NCI-H146 (cell line): ENCODE measurements around the gene MICAL3.
"Not testable (repeated sequence)": the region's sequence is repeated elsewhere in the genome, so short reads cannot be mapped to it uniquely, and the experiment has no call there.

Experiments used
- DNase-seq: peaks from one replicate; lab custom pipeline; 2025; lab: John Stamatoyannopoulos, UW

Gene MICAL3

DNA sequence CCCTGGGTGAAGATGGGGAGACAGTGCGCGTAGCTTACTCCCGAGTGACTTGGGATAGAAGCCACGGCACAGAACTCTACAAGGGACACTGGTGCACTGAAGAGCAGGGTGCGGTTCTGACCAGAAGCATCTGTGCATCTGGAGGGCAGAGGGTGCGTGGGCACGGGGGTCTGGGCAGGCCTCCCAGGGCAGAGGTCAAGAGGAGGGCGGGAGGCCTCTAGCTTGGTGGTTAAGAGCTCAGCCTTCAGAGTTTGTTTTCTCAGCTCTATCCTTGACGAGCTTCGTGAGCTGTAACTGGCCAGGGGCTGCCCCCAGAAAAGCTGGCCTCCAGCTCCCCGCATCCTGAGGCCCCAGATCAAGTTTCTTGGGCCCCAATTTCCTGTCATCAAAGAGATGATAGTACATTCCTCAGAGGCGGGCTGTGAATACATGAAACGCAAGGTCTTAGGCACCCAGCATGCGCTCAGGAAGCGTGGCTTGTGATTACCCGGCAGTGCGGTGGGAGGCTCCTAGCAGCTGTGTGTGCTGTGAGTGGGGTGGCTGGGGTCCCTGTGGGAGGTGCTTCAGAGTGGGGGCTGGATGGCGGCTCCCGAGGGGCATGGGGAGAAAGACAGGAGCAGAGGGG, 244.1 kb downstream of the MICAL3 start:
- DNase-seq = no peak

DNA sequence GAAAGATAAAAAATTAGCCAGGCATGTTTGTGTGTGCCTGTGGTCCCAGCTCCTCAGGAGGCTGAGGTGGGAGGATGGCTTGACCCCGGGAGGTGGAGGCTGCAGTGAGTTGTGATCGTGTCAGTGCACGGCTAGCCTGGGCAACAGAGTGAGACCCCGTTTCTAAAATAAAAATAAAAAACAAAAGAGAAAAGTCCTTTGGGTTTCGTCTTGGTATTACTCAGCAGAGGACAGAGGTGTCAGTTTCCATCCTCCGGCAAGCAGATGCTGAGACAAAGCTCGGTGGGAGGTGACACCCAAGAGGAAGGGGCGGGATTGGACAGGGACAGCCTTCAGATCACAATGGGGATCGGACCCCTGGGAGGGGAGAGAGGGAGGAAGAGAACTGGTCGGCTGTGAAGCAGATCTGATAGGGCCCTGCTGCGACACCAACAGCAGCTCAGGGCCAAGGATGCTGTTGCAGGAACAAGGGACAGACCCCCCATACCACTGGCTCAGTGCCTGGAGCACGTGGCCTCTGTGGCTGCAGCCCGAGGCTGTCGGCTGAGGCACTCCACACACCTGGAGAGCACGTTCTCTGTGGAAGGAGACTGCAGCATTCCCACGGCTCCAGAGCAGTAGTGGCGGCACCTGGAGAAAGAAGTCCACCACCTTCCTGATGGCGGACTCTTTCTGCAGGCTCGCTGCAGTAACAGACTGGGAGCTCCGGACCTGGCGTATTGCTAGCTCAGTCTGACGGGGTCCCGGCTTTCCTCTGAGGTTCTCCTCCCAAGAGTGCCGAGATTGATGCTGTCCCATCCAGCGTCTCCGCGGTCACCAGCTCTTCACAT, 244.9 kb downstream of the MICAL3 start:
- peak; percentile 44 for DNase-seq

DNA sequence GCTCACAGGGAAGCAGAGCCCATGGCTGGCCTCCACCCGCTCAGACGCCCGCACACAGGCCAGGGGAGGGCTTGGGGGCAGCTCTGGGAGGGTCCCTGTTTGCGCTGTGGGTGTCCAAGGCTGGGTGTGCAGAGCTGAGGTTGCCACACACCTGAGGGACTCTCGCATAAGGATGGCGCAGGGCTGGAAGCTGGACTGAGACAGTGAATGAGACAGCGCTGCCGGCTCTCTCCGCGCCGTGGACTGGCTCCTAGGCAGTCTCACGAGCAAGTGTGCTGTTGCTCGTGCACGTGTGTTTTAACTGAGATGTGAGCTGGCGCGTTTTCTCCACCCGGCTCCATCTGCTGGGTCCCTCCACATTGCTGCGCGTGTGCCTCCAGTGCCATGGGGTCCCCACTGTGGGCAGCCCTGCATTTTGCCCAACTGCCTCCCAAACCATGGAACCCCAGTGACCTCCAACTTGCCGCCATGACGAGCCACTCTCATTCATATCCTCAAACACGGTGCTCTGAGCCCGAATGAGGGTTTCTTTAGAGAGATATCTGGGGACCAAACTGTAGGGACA, 245.9 kb downstream of the MICAL3 start:
- DNase-seq = no peak

DNA sequence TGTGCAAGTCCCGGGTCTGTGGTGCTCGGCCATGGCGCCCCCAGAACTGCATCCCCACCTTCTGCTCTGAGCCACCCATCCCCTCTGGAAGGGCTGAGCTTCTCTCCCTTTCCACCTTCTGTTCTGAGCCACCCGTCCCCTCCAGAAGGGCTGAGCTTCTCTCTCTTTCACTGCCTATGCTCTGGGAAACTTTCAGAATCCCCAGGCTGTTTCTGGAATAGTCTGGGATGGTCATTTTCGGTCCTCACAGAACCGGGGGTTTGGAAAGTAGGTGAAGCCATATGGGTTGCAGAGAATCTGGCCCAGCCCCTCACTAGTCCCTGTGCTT, 246.7 kb downstream of the MICAL3 start:
- no peak for DNase-seq

DNA sequence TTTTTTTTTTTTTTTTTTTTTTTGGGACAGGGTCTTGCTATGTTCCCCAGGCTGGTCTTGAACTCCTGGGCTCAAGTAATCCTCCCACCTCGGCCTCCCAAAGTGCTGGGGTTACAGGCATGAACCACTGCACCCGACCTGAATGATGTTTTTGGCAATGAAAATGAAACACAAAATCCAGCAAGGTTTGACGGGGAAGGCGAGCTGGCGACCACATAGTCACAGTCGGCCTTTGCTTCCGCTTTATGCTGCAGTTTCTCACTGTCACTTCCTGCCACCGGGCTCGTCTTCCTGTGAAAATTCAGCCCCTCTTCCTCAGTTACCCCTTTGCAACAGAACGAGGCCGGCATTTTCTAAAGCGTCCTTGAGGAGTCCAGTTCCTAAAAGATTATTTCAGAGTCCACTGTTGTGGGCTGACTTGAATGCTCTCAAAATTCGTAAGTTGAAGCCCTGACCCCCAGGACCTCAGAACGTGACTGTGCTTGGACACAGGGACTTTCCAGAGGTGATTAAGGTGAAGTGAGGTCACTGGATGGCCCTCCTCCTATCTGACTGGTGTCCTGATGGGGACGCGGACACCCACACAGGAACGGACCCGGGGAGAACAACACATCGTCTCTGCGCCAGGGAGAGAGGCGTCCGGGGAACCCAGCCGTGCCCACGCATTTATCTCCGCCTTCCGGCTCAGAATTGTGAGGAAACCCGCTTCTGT, 247.2 kb downstream of the MICAL3 start:
- DNase-seq = no peak

DNA sequence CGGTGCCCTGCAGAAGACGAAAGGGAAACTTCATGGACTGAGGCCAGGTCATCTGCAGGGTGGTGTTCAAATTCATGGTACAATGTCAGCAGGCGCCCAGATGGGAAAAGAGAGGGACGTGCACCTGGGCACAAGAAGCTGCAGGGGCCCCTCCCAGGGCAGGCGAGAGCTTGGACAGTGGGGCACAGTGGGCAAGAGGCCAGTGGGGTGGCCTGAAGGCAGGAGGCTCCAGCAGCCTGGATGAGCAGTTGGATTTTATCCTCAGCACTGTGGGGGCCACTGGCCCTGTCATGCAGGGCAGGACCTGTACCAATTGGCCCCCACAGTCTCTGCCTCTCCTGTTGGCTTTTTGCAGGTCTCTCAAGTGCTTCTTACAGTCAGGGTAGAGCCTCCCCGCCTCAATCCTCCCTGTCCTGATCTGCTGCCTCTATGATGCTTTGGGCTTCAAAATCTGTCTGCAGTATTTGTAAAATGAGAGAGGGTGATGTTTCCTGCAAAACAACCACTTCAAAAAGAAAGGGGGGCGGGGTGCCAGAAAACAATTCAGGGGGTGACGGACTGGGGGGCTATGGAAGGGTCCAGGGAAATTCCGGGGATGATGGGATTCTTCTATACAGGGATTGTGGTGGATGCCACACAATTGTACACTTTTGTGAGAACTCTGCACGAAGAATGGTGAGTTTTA, 248.4 kb downstream of the MICAL3 start:
- no peak for DNase-seq

DNA sequence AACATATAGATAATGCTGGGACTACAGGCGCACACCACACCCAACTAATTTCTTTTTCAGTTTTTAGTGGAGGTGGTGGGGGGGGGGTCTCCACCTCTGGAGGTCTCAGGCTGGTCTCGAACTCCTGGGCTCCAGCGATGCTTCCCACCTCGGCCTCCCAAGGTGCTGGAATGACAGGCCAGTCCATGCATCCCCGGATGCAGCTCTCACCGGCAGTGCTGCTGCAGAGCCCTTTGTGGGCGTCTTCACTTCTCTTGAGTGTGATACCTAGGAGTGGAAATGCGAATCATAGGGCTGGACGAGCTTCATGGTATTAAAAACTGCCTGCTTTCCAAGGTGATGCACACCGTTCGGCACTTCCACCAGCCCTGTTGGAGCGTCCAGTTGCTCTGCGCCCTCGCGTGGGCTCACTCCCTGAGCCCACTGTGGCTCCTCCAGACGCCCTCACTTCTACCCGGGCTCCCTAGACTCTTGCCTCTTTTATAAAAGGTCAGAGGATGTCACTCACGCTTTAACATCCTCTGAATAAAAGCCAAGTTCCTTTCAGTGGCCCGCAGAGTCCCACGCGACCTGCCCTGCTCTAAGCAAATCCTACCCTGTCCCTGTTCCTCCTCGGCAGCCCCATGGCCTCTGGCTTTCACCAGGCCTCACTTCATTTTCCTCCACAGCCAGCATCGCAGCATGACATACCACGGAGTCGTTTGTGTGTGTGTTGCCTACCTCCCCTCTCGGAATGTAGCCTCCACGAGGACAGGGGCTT, 249.3 kb downstream of the MICAL3 start:
- DNase-seq = no peak

DNA sequence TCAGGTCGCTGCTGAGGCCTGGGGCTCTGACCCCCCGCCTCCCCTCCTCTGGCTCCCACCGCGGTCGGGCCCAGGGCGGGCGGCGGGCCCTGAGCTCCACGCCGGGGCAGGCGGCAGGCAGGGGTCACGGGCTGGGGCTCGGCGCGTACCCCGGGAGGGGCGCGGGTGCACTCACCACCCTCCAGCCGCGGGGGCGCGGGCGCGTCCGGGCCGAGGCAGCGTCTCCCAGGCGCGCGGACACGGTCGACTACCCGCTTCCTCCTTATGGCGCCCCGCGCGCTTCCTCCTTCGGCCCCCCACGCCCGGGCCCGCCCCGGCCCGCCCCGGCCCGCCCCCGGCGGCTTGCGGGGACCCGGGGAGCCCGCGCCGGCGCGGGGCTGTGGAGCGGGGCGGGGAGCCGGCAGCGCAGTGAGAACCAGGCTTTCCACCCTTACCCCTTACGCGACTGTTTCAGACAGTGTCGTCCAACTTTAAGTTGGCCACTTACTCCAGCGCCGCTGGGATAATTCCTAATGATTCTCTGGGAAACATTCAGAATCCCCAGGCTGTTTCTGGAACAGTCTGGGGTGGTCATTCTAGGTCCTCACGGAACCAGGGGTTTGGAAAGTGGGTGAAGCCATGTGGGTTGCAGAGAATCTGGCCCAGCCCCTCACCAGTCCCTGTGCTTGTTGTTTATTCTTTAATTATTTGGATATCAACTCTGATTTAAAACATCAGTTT, 250.0 kb downstream of the MICAL3 start, which contains the start of gene BID:
Gene BID, minus strand, starts transcription at position 264 of the 720 bp plus-strand sequence. CDS start 24,353 bp downstream, outside the sequence.
- DNase-seq = peak; percentile 46

DNA sequence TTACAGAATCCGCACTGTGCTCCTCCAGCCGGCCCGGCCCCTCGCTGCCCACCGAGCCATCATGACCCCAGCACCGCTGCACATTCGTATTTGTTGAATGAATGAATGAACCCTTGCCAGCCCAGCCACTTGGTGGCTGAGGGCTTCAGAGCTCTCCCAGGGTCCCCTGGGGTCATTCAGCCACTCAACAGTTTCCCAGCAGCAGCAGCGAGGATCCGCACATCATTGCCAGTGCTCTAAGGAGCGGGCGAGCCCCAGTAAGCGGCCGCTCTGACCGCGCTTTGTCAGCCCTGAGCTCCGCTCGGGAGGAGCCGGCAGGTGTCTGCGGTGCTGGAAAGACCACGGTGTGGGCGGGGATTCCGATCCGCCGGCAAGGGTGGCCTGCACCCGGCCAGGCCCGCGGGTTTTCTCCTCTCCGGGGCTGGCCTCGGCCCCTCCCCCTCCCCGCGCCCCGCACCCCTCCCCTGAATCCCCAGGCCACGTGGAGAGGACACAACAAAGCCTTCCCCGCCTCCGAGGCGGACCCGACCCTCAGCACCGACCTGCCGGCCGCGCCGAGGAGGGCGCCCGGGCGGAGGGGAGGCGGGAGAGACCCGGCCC, 250.7 kb downstream of the MICAL3 start:
- DNase-seq = peak; percentile 74

DNA sequence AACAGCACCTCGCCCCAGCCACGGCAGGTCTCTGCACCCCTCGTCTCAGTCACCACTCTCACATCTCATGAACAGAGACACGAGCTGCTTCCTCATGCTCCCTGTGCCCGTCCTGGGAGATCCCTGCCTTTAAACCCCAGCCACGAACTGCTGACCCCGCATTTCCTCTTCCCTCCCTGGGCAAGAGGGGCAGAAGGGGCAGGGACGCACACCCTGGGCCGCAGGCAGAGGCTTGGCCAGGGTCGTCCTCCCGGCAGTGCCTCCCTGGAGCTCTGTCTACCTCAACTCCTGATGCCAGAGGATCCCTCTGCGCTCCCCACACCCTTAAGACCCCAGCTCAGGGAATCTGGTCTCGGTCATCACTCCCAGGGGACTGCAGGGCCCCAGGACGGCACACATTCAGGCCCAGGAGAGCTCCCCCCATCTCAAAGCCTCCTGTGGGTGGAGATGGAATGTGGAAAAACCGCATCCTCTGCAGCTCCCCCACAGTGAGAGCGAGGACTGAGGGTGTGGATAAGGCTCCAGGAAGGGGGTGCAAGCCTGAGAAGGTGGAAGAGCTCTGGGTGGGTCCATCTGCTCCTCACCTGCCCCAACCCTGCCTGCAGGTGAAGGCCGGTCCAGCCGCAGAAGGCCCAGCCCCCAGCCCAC, 251.3 kb downstream of the MICAL3 start:
- no peak for DNase-seq

DNA sequence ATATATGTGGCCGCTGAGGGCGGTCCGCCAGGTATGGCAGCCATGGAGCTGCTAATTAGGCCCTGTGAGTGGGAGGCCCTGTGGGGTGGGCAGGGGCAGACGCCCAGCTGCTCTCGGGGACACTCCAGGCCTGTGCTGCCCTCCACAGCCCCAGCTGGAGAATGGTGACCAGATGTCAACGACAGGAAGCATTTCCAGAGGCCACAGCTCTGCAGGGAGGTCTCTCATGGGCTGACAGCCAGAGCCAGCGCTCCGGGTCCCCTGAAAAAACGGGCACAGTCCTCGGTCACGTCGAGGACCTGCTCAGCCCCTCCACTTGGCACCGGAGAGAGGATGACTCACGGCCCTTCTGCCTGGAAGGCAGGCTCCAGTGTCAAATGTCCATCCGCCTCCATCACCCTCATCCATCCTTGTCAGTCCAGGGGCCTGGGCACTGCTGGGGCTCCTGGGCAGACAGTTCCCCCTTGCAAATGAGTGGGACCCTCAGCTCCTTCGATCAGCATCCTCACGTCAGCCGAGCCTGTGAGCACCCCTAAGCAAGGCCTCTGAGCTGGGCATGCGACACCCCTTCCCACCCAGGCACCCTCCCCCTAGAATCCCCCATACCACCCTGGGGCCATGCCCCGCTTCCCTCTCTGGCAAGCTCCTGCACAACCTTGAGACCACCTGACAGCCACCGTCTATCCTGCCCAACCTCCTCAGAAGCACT, 252.0 kb downstream of the MICAL3 start:
- DNase-seq = no peak

DNA sequence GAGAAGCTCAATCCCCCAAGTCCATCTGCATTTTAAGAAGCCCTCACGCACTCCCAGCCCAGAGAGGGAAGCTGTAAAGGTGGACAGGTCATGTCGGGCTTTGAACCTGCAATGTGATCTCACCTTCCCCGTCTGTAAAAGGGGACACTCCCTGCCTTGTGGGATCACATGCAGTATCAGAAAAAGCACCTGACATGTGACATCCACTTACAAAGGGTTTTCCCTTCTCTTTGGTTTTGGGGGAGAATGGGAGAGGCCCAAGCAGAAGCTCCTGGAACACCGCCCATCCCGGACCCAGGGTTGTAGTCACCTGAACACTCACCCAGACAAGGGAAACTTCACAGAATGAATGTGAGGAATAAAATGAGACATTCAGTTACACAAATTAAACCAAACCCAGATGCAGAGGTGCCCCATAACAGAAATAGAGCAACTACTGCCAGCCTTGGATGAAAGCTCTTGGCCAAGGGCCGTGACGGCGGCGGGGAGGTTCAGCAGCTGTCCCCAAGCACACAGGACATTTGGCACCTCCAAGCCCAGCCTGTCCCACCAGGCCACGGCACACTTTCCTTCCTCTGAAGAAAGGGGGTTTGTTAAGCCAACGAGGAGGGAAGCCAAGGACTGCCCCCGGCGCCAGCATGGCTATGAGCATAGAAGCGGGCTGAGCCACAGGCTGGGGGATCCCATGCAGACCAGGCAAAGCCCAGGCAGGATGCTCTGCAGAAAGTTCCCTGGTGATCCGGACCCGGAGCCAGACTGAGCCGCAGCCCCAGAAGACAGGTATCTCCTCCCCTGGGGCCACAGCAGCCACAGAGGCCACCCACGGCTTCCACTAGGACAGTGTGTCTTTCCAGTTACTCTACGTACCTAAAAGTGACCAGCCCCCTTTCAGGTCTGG, 253.9 kb downstream of the MICAL3 start:
- no peak for DNase-seq

DNA sequence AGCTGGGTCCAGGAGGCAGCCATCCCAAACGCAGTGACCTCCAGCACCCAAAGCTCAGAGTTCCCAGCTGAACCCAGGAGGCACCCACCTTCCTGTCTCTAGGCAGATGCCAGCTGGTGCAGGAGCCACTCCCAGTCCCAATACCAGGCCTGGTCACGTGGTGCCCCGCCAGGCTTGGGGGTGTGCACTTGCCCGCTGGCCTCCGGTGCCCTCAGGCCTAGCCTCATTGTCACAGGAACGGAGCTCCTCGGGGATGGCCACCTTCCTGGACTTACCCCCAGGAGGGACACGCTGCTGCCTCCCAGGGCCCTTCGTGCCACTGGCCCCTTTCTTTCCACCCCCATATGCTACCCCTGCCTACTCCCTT, 254.7 kb downstream of the MICAL3 start:
- no peak for DNase-seq

DNA sequence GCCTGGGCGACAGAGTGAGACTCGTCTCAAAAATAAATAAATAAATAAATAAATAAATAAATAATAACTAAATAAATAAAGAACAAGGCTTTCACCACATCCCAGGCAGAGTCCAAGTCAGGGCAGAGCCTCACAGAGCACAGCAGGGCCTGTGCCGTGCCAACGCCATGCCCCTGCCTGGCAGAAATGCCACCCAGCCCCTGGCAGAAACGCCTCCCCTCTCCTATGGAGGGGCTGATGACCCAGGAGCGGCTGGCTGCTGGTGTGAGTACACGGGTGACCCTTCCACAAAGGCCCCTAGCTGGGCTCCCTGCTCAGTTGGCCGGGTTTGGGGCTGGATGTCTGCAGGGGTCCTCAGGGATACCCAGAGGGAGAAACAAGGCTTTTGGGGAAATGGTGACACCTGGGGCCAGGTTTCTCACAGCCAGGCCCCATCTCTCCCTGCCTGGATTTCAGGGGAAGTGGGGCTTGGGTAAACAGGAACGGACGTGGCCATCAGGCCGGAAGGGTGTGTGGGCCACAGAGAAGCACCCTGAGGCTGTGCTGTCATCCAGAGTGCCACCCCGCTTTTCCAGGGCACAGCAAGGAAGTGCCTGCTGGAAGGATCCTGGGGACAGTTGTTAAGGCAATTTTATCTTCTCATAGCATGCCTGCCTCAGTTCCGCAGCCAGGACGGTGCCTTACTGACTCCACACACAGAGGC, 255.2 kb downstream of the MICAL3 start:
- DNase-seq = no peak

DNA sequence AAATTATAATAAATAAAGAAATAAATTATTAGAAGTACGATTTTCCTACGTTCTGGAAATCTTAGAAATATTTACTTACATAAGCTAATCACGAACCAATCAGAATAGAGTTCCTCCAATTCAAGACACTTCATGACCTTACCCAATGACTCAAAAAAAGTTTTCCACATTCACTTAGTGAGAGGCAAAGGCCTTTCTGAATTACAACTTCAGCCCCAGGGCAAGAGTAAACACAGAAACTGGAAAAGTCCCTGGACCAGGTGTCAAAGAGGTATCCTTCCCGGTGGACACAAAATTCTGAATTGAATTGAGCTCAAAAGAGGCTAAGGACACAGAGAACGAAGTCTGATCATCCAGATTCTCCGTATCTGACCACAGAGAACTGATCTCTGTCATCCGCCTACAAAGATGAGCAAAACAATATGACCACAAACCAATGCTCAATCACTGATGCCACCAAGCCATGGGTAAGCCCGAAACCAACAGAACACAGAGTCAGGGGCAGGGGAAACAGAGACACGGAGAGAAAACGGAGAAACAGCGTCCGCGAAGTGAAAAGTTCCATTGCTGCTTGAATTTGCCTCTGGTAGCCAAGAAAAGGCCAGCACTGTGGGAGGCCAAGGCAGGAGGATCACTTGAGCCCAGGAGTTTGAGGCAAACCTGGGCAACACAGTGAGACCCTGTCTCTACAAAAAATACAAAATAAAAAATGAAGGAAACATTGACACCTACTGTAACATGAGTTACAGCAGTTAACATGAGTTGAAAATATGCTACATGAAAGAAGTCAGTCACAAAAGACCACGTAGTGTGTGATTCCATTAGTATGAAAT, 256.9 kb downstream of the MICAL3 start:
- DNase-seq = no peak

DNA sequence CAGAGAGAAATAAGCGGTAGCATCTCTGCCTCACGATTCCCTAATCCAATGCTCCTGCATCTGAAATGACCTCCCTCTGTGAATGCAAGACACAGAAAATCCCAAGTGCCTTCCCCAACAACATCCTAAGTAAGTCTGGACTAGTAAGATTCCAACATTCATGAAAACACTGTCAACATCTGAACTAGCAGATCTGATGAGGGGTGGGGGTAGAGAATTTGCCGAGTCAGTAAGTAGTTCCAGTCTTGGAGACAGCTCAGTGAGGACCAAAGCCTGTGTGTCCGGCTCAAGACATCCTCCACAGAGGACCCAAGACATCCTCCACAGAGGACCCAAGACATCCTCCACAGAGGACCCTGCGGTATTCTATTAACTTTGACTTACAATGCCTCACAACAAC, 259.5 kb downstream of the MICAL3 start:
- DNase-seq = not testable (repeated sequence)

DNA sequence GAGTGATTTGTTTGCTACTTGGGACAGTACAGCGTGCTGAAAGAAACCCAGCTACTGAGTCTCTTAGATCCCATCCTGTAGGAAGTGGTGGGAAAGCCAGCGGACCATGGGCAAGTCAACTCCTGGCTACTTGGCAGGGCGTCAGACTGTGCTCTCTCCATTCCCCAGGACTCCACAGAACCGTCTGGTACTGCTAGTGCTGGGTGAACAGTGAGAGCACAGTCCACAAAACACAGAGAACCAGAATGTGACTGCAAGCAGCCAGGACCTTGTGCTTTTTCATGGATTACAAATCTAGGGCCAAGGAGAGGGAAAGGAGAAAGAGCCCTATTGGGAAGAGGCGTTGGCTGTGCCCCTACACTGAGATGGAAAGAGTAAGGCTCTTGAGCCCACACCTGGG, 260.3 kb downstream of the MICAL3 start:
- DNase-seq = no peak
